CD4-positive, CD25-positive, alpha-beta regulatory T cell (primary cell): ENCODE measurements around the gene IFT74. TPM values are rescaled to one million over a fixed set of nuclear protein-coding genes. Genes with fewer than 3 reads are reported as not detected.

ENCODE experiments used
- ATAC-seq, 2 donors: fragments of 150-1000 bp; cut with Tn5 transposase; one replicate each; pipeline ENCODE4 v1.10.0; 2021; ENCODE audit warnings: low read depth in 2 of 2, moderate number of reproducible peaks in 2 of 2, moderate library complexity in 1 of 2
- DNase-seq, 3 donors: peaks; one replicate each; pipeline versions ENCODE4 v3.0.0 to v3.0.0-alpha.2; 2012 to 2022; ENCODE audit warnings: mixed read lengths in 1 of 3
- H3K27ac ChIP-seq: one replicate; pipeline ENCODE4 v1.7.0; 2013; ENCODE audit warnings: mild to moderate bottlenecking, low read length; ENCODE audit not compliant: insufficient read depth, poor library complexity, severe bottlenecking
- H3K27me3 ChIP-seq: one replicate; pipeline ENCODE4 v1.7.0; 2013; ENCODE audit warnings: low read length; ENCODE audit not compliant: control insufficient read depth, insufficient read depth
- H3K36me3 ChIP-seq: one replicate; pipeline ENCODE4 v1.7.0; 2013; ENCODE audit warnings: mild to moderate bottlenecking, low read length, moderate library complexity; ENCODE audit not compliant: control insufficient read depth, insufficient read depth
- H3K4me1 ChIP-seq: 2 replicates; pipeline ENCODE4 v1.7.0; 2013; ENCODE audit warnings: mild to moderate bottlenecking, low read length; ENCODE audit not compliant: insufficient read depth, control insufficient read depth, poor library complexity, severe bottlenecking
- H3K4me3 ChIP-seq: one replicate; pipeline ENCODE4 v1.7.0; 2013; ENCODE audit warnings: low read depth, mild to moderate bottlenecking, low read length, moderate library complexity
- H3K9me3 ChIP-seq, 2 experiments: 1 replicate in 1 of 2; 2 replicates in 1 of 2; pipeline ENCODE4 v1.7.0; 2013; ENCODE audit warnings: low read length in 2 of 2, mild to moderate bottlenecking in 1 of 2, moderate library complexity in 1 of 2; ENCODE audit not compliant: control insufficient read depth in 2 of 2
- H3K27ac Mint-ChIP-seq, 3 donors: one replicate each; pipeline ENCODE4 v1.8.0; 2020 to 2022; ENCODE audit warnings: mild to moderate bottlenecking in 3 of 3, mixed read lengths in 3 of 3, moderate library complexity in 2 of 3
- H3K27me3 Mint-ChIP-seq: one replicate; pipeline ENCODE4 v1.8.0; 2022; ENCODE audit warnings: mild to moderate bottlenecking, mixed read lengths
- H3K36me3 Mint-ChIP-seq: one replicate; pipeline ENCODE4 v1.8.0; 2020; ENCODE audit warnings: mixed read lengths
- H3K4me1 Mint-ChIP-seq, 4 donors: one replicate each; pipeline ENCODE4 v1.8.0; 2020 to 2022; ENCODE audit warnings: mixed read lengths in 4 of 4, mild to moderate bottlenecking in 1 of 4
- H3K4me3 Mint-ChIP-seq, 4 donors: one replicate each; pipeline ENCODE4 v1.8.0; 2020 to 2022; ENCODE audit warnings: mild to moderate bottlenecking in 4 of 4, mixed read lengths in 4 of 4, moderate library complexity in 3 of 4
- H3K9me3 Mint-ChIP-seq, 7 donors: one replicate each; pipeline ENCODE4 v1.8.0; 2020 to 2022; ENCODE audit warnings: mixed read lengths in 7 of 7, mild to moderate bottlenecking in 3 of 7, moderate library complexity in 2 of 7
- polyA plus RNA-seq, 4 donors: library from polyadenylated mRNA; unstranded; fragments of 300-500 nt; fragmentation: Illumina TruSeq; gene quantifications; one replicate each; pipeline ENCODE4 v1.2.3, GENCODE V29; 2021
- total RNA-seq: library from RNA; stranded (reverse); gene quantifications from one replicate; pipeline ENCODE4 v1.2.3, GENCODE V29; 2022

Gene IFT74
- total and polyA plus RNA-seq, 5 donors from 2014 or later = 5.3 to 9.6 (median 6.3) TPM

DNA sequence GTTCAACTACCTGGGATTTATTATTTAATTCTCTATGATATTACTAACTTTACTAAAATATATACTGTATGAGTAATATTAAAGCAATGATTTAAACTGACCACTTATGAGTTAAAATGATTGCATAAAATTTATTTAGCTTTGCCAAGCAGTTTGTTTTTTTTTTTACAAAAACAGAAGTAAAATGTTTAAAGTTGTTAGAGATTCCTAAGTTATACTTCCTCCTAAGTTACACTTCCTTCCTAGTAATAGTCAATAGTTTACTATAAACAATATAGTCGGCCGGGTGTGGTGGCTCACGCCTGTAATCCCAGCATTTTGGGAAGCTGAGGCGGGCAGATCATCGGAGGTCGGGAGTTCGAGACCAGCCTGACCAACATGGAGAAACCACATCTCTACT, 73.0 kb downstream of the IFT74 start:
- Histone ChIP-seq H3K27me3 (no peaks in the 10 kb centered on the region), H3K27ac (no peak overlapping the region), H3K9me3 (no peaks in the 10 kb centered on the region), H3K4me3 (no peak overlapping the region), H3K36me3 (peaks cover 4% of the 10 kb centered on the region), H3K4me1 (no peaks in the 10 kb centered on the region)
- ATAC-seq (no peak), DNase-seq (no peak)
- Mint-ChIP-seq H3K36me3 (peaks cover 10% of the 10 kb centered on the region), H3K27me3 (no peaks in the 10 kb centered on the region), H3K4me3 (no peak overlapping the region), H3K9me3 (peaks cover 0 to 4% (median 0%) of the 10 kb centered on the region in 7 donors), H3K27ac (no peak overlapping the region), H3K4me1 (no peaks in the 10 kb centered on the region)

DNA sequence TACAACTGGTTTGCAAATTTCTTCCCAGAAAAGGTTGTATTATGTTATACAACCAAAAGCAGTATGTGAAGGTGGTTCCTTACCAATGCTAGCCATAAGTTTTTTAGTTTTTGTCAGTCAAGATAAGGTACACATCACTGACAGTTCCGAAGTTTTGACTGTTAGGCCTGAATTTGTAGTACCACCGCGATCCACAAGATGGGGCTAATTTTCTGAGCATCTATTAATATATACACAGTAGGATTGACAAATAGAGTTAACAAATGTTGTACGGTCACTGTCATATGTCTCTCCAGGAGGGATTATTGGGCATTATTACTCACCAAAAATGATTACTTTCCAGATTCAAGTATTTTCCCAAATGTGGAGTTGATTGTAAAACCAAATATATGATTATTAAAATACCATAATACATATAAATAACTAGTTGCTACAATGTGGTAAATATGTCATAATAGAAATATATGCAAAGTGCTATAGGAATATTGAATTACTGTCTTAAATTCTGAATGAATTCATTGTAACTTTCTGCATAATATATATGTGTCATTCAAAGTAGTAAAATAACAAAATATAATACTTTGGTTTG, 77.7 kb downstream of the IFT74 start:
- H3K9me3 Mint-ChIP-seq = no peaks in the 10 kb centered on the region
- Histone ChIP-seq H3K4me3 (no peak overlapping the region), H3K27me3 (no peaks in the 10 kb centered on the region), H3K4me1 (no peaks in the 10 kb centered on the region), H3K9me3 (no peaks in the 10 kb centered on the region), H3K27ac (no peak overlapping the region), H3K36me3 (no peaks in the 10 kb centered on the region)
- peaks cover 10% of the 10 kb centered on the region for H3K36me3 Mint-ChIP-seq
- H3K4me1 Mint-ChIP-seq = no peaks in the 10 kb centered on the region
- peak; percentile 46 to 47 for ATAC-seq
- H3K27ac Mint-ChIP-seq = no peak overlapping the region
- H3K27me3 Mint-ChIP-seq = no peaks in the 10 kb centered on the region
- H3K4me3 Mint-ChIP-seq = no peak overlapping the region
- peak in 2 of 3 donors; percentile 18 to 54 for DNase-seq

DNA sequence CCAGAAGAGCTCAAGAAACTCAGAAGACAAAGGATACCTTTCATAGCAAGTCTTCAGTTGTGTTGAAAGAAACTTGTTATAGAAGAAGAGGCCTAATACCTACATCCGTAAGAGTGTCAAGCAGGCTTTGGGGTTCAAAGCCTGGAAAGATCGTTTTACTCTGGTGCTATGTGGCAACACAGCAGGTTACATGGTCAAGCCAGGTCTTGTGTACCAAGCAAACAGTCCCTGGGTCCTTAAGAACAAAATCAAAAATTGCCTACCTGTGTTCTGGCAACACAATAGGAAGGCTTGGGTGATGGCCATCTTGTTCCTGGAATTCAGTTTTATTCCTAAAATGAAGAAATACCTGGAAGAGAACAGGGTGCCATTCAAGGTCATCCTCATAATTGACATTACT, 81.3 kb downstream of the IFT74 start:
- no peak for ATAC-seq
- H3K9me3 ChIP-seq = no peaks in the 10 kb centered on the region
- no peak overlapping the region for H3K4me3 ChIP-seq
- no peaks in the 10 kb centered on the region for H3K4me1 ChIP-seq
- H3K36me3 ChIP-seq = no peaks in the 10 kb centered on the region
- no peak overlapping the region for H3K4me3 Mint-ChIP-seq
- no peak overlapping the region for H3K27ac Mint-ChIP-seq
- DNase-seq = no peak
- H3K27me3 ChIP-seq = no peaks in the 10 kb centered on the region
- no peak overlapping the region for H3K27ac ChIP-seq
- no peaks in the 10 kb centered on the region for H3K27me3 Mint-ChIP-seq
- peaks cover 10% of the 10 kb centered on the region for H3K36me3 Mint-ChIP-seq
- H3K4me1 Mint-ChIP-seq = no peaks in the 10 kb centered on the region
- no peaks in the 10 kb centered on the region for H3K9me3 Mint-ChIP-seq

DNA sequence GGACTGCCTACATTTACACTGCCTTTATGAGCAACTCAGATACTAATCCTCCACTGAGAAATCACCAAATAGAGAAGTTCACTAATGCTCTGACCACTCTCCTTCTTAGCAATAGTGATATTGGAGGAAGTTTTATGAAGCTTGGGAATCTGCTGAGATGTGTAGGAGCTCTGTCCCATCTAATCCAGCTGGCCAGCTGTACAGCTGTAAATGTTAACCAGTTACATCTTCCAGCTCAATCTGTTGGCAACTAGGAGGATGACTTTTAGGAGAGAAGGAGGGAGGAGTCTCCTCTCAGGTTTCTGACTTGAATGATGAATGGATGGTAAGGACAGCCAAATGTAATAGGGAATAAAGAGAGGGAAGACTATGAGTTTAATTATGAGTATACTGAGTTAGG, 85.5 kb downstream of the IFT74 start:
- Histone ChIP-seq H3K4me3 (no peak overlapping the region), H3K36me3 (no peaks in the 10 kb centered on the region), H3K9me3 (no peaks in the 10 kb centered on the region), H3K27me3 (no peaks in the 10 kb centered on the region), H3K27ac (no peak overlapping the region), H3K4me1 (no peaks in the 10 kb centered on the region)
- Mint-ChIP-seq H3K4me3 (no peak overlapping the region), H3K4me1 (no peaks in the 10 kb centered on the region), H3K9me3 (no peaks in the 10 kb centered on the region), H3K27ac (no peak overlapping the region), H3K36me3 (peaks cover 5% of the 10 kb centered on the region), H3K27me3 (no peaks in the 10 kb centered on the region)
- no peak for ATAC-seq
- no peak for DNase-seq

DNA sequence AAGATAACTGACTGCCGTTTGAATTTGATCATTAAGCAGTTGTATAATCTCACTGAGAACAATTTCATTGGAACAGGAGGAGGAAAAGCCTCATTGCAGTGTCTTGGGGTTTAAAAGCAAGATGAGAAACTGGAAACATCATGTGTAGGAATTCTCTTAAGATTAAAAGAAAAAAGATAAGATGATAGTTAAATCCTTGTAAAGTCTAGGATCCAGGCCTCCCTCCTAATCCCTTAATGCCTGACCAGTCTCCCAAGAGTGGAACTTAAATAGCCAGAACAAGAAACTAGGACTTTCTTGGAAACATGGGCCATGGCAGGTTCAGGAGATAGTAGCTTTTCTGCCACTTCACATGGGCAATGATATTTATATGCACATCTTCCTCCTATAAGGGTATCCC, 86.3 kb downstream of the IFT74 start:
- H3K36me3 Mint-ChIP-seq = peaks cover 5% of the 10 kb centered on the region

DNA sequence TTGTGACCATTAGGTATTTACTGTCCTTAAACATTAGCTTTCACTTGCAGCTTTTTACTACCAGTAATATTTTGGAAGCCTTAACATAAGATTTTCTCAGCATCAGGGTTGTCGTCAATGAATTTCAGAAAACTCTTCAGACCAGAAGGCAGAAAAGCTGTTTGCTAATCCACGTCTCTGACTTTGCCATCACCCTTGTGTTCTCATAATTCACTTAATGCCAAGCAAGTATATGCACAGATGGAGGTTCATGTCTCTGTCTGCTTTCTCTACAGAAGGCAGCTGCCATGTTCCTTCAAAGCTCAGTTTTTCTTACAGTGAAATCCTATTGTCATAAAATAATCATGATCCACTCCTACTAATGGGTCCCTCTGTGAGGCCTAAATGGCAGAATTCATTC, 87.0 kb downstream of the IFT74 start:
- Mint-ChIP-seq H3K27me3 (no peaks in the 10 kb centered on the region), H3K4me1 (no peaks in the 10 kb centered on the region), H3K27ac (no peak overlapping the region), H3K36me3 (peaks cover under 1% of the 10 kb centered on the region), H3K4me3 (no peak overlapping the region), H3K9me3 (no peaks in the 10 kb centered on the region)
- no peaks in the 10 kb centered on the region for H3K36me3 ChIP-seq
- no peaks in the 10 kb centered on the region for H3K4me1 ChIP-seq
- no peak overlapping the region for H3K27ac ChIP-seq
- H3K27me3 ChIP-seq = no peaks in the 10 kb centered on the region
- no peaks in the 10 kb centered on the region for H3K9me3 ChIP-seq
- H3K4me3 ChIP-seq = no peak overlapping the region
- DNase-seq = no peak
- ATAC-seq = no peak

More for the DNA sequence above, 86.3 kb downstream of the IFT74 start:
- no peaks in the 10 kb centered on the region for H3K27me3 ChIP-seq
- H3K4me1 ChIP-seq = no peaks in the 10 kb centered on the region
- Mint-ChIP-seq H3K27ac (no peak overlapping the region), H3K4me3 (no peak overlapping the region), H3K27me3 (no peaks in the 10 kb centered on the region), H3K9me3 (no peaks in the 10 kb centered on the region), H3K4me1 (no peaks in the 10 kb centered on the region)
- no peaks in the 10 kb centered on the region for H3K9me3 ChIP-seq
- H3K36me3 ChIP-seq = no peaks in the 10 kb centered on the region
- H3K27ac ChIP-seq = no peak overlapping the region
- DNase-seq (no peak), ATAC-seq (no peak)
- no peak overlapping the region for H3K4me3 ChIP-seq

DNA sequence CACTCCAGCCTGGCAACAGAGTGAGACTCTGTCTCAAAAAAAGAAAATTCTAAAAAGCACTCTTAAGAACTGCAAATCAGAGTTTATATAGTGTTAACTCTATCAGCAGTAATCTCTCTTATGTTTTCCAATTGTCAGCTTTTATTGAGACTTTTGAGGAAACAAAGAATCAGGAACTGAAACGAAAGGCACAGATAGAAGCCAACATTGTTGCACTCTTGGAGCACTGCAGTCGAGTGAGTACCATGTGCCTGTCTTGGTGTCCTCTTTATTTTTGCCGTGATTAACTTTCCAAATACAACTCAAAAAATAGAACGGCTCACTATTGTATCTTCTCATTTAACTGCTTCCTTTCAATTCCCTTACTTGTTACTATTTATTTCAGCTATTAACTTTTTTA, 90.9 kb downstream of the IFT74 start:
- Histone ChIP-seq H3K4me3 (no peak overlapping the region), H3K27ac (no peak overlapping the region), H3K4me1 (no peaks in the 10 kb centered on the region), H3K9me3 (no peaks in the 10 kb centered on the region), H3K27me3 (no peaks in the 10 kb centered on the region), H3K36me3 (no peaks in the 10 kb centered on the region)
- H3K27ac Mint-ChIP-seq = no peak overlapping the region
- H3K4me3 Mint-ChIP-seq = no peak overlapping the region
- peaks cover 8% of the 10 kb centered on the region for H3K36me3 Mint-ChIP-seq
- ATAC-seq = no peak
- no peaks in the 10 kb centered on the region for H3K27me3 Mint-ChIP-seq
- H3K4me1 Mint-ChIP-seq = no peaks in the 10 kb centered on the region
- no peak for DNase-seq
- no peaks in the 10 kb centered on the region for H3K9me3 Mint-ChIP-seq

DNA sequence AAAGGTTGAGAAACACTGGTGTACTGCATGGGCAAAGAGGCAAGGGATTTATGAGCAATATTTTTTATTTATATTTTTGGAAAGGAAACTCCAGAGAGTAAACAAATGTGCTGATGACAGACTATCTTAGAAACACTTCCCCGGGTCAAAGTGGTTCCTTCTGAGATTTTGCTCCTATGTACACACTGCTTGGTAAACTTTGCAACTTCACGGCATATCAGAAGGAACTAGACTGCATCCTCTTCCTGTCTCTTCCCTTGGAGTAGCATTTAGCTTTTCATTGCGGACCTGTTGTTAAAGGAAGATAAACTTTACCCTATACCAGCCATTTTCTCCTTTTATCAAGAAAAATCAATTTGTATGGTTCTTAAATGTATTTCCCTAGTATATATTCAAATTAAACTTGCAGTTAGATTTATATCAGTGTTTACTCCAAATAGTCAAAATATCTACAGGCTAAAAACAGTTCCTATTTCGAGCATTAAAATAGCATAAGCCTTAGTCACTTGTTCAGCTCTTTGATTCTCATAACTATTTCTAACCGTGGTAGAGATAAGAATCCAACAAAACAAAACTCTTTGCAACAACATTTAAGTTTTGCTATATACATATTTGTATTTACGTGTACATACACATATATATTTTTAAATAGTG, 97.3 kb downstream of the IFT74 start:
- no peaks in the 10 kb centered on the region for H3K4me1 ChIP-seq
- no peak overlapping the region for H3K27ac ChIP-seq
- no peak for ATAC-seq
- H3K4me3 Mint-ChIP-seq = no peak overlapping the region
- H3K36me3 Mint-ChIP-seq = peaks cover 14% of the 10 kb centered on the region
- H3K4me3 ChIP-seq = no peak overlapping the region
- no peaks in the 10 kb centered on the region for H3K4me1 Mint-ChIP-seq
- H3K27me3 ChIP-seq = no peaks in the 10 kb centered on the region
- H3K9me3 ChIP-seq = no peaks in the 10 kb centered on the region
- no peaks in the 10 kb centered on the region for H3K27me3 Mint-ChIP-seq
- H3K36me3 ChIP-seq = peaks cover 9% of the 10 kb centered on the region
- no peaks in the 10 kb centered on the region for H3K9me3 Mint-ChIP-seq
- H3K27ac Mint-ChIP-seq = no peak overlapping the region
- no peak for DNase-seq
